ENCODE data around the gene SPSB1.

Gene SPSB1

DNA sequence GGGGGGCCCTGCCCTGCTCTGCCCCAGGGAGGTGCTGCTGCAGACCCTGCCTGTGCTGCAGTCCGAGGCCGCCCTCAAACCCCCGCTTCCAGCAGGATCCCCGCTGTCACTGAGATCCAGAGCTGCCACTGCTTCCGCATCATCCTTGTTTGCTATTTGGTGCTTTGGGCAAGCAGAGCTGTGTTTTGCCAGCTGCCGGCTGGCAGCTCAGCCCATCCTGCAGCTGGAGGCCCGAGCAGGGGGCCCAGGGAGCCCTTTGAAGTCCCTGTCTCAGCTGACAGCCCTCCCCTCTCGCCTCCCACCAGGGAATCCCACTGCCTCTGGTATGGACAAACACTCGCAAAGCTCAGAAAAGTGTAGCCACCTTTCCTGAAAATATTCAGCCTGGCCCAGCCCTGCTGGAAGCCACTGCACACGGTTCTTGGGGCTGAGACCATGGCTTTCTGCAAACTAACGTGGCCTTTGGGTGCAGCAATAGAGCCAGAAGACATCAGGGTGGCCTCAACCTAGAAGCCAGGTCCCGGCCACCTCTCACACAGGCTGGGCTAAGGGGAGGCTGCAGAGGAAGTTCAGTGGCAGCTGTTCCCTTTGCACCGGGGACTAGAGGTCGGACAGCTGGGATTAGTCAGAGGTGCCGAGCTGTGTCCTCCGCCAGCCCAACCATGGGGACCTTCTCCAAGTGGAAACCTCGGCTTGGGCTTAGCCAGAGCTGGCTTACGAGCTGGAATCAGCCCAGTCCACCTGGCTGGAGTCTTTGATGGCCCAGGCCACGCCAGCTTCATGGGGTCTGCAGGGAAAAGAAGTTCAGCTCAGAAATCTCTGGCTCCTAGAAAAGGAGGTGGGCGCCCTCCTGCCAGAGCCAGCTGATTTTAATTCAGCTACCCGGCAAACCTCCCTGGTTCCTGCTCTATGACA lies 107.1 kb downstream of the SPSB1 start:
- no peaks in the 10 kb centered on the region for H3K36me3 ChIP-seq (ENCODE audit: control insufficient read depth in 2 of 2, insufficient read depth in 2 of 2, low read length in 2 of 2)
- no peak overlapping the region for H3K9ac ChIP-seq (ENCODE audit: low read depth in 1 of 2, low read length in 2 of 2)
- H3K27ac ChIP-seq (ENCODE audit: low read depth in 2 of 2, low read length in 2 of 2), result no peak overlapping the region
- H3K9me3 ChIP-seq (ENCODE audit: control insufficient read depth in 2 of 2, low read length in 2 of 2), result no peaks in the 10 kb centered on the region
- H3K27me3 ChIP-seq (ENCODE audit: control insufficient read depth in 2 of 2, insufficient read depth in 2 of 2, low read length in 2 of 2), result no peaks in the 10 kb centered on the region
- no peak overlapping the region for H3K4me3 ChIP-seq (ENCODE audit: low read length in 2 of 2)
- peaks cover 6 to 11% of the 10 kb centered on the region in 2 donors for H3K4me1 ChIP-seq (ENCODE audit: control insufficient read depth in 2 of 2, insufficient read depth in 2 of 2, low read length in 2 of 2)

DNA sequence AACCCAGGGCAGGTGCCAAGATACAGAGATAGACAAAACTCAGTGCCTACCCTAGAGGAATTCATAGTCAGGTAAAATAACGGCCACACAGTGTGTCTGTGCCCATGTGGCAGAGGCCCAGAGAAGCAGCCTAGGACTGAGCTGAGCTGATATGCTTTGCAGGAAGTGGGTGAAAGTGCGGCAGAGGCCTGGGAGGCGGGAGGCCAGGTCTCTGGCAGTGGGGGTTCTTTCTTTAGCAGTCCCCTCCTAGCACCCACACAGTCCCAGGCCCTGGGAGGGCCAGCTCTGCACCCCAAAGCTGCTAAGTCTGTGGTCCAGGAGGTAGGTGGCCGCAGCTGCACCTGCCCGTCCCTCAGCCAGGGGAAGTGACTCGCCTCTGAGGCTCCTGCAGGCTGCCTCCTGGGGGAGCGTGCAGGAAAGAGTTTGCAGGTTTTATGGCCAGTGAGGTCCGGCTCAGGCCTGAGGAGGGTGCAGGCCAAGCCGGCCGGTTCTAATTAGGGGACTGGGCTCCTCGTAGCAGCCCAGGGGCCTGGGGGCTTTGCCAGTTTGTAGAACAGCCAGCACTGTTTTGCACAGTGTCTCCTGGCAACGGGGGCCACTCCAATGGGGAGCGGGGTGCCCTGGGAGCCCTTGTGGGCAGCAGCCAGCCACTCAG lies 107.9 kb downstream of the SPSB1 start:
- Histone ChIP-seq H3K9ac (ENCODE audit: low read depth in 1 of 2, low read length in 2 of 2) (no peak overlapping the region), H3K36me3 (ENCODE audit: control insufficient read depth in 2 of 2, insufficient read depth in 2 of 2, low read length in 2 of 2) (no peaks in the 10 kb centered on the region), H3K27ac (ENCODE audit: low read depth in 2 of 2, low read length in 2 of 2) (no peak overlapping the region), H3K9me3 (ENCODE audit: control insufficient read depth in 2 of 2, low read length in 2 of 2) (no peaks in the 10 kb centered on the region), H3K27me3 (ENCODE audit: control insufficient read depth in 2 of 2, insufficient read depth in 2 of 2, low read length in 2 of 2) (no peaks in the 10 kb centered on the region), H3K4me3 (ENCODE audit: low read length in 2 of 2) (no peak overlapping the region), H3K4me1 (ENCODE audit: control insufficient read depth in 2 of 2, insufficient read depth in 2 of 2, low read length in 2 of 2) (peaks cover 6 to 11% of the 10 kb centered on the region in 2 donors)

GRCh38 chr1:9401080-9401453 lies 108.4 kb downstream of the SPSB1 start:
- Histone ChIP-seq H3K27ac (ENCODE audit: low read depth in 2 of 2, low read length in 2 of 2) (no peak overlapping the region), H3K9me3 (ENCODE audit: control insufficient read depth in 2 of 2, low read length in 2 of 2) (no peaks in the 10 kb centered on the region), H3K4me3 (ENCODE audit: low read length in 2 of 2) (no peak overlapping the region), H3K4me1 (ENCODE audit: control insufficient read depth in 2 of 2, insufficient read depth in 2 of 2, low read length in 2 of 2) (peaks cover 6 to 11% of the 10 kb centered on the region in 2 donors), H3K27me3 (ENCODE audit: control insufficient read depth in 2 of 2, insufficient read depth in 2 of 2, low read length in 2 of 2) (no peaks in the 10 kb centered on the region), H3K9ac (ENCODE audit: low read depth in 1 of 2, low read length in 2 of 2) (no peak overlapping the region), H3K36me3 (ENCODE audit: control insufficient read depth in 2 of 2, insufficient read depth in 2 of 2, low read length in 2 of 2) (no peaks in the 10 kb centered on the region)

DNA sequence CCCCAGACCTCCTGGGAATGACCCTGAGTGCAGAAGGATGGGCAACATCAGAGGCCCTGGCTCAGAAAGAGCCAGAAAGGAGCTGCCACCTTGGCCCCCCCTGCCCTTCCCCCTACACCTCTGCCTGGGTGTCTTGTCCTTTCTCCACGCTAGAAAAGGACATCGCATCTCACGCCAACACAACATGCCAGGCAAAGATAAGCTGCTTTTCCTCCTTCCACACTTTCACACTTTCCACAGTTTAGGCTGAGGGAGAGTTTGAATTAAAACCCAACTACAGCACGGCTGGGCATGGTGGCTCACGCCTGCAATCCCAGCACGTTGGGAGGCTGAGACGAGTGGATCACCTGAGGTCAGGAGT lies 109.5 kb downstream of the SPSB1 start:
- Histone ChIP-seq H3K27me3 (ENCODE audit: control insufficient read depth in 2 of 2, insufficient read depth in 2 of 2, low read length in 2 of 2) (no peaks in the 10 kb centered on the region), H3K27ac (ENCODE audit: low read depth in 2 of 2, low read length in 2 of 2) (no peak overlapping the region), H3K4me3 (ENCODE audit: low read length in 2 of 2) (no peak overlapping the region), H3K9ac (ENCODE audit: low read depth in 1 of 2, low read length in 2 of 2) (no peak overlapping the region), H3K4me1 (ENCODE audit: control insufficient read depth in 2 of 2, insufficient read depth in 2 of 2, low read length in 2 of 2) (peaks cover 6 to 11% of the 10 kb centered on the region in 2 donors), H3K36me3 (ENCODE audit: control insufficient read depth in 2 of 2, insufficient read depth in 2 of 2, low read length in 2 of 2) (no peaks in the 10 kb centered on the region), H3K9me3 (ENCODE audit: control insufficient read depth in 2 of 2, low read length in 2 of 2) (no peaks in the 10 kb centered on the region)

GRCh38 chr1:9402717-9403225 lies 110.1 kb downstream of the SPSB1 start:
- no peak overlapping the region for H3K4me3 ChIP-seq (ENCODE audit: low read length in 2 of 2)
- H3K27ac ChIP-seq (ENCODE audit: low read depth in 2 of 2, low read length in 2 of 2), result no peak overlapping the region
- peaks cover 6 to 11% of the 10 kb centered on the region in 2 donors for H3K4me1 ChIP-seq (ENCODE audit: control insufficient read depth in 2 of 2, insufficient read depth in 2 of 2, low read length in 2 of 2)
- no peaks in the 10 kb centered on the region for H3K9me3 ChIP-seq (ENCODE audit: control insufficient read depth in 2 of 2, low read length in 2 of 2)
- no peaks in the 10 kb centered on the region for H3K27me3 ChIP-seq (ENCODE audit: control insufficient read depth in 2 of 2, insufficient read depth in 2 of 2, low read length in 2 of 2)
- H3K36me3 ChIP-seq (ENCODE audit: control insufficient read depth in 2 of 2, insufficient read depth in 2 of 2, low read length in 2 of 2), result no peaks in the 10 kb centered on the region
- no peak overlapping the region for H3K9ac ChIP-seq (ENCODE audit: low read depth in 1 of 2, low read length in 2 of 2)

- no peaks in the 10 kb centered on the region for H3K9me3 ChIP-seq (ENCODE audit: control insufficient read depth in 2 of 2, low read length in 2 of 2)
- no peak overlapping the region for H3K9ac ChIP-seq (ENCODE audit: low read depth in 1 of 2, low read length in 2 of 2)
- H3K27me3 ChIP-seq (ENCODE audit: control insufficient read depth in 2 of 2, insufficient read depth in 2 of 2, low read length in 2 of 2), result no peaks in the 10 kb centered on the region
- no peak overlapping the region for H3K4me3 ChIP-seq (ENCODE audit: low read length in 2 of 2)
- H3K27ac ChIP-seq (ENCODE audit: low read depth in 2 of 2, low read length in 2 of 2), result no peak overlapping the region
- peaks cover 6 to 11% of the 10 kb centered on the region in 2 donors for H3K4me1 ChIP-seq (ENCODE audit: control insufficient read depth in 2 of 2, insufficient read depth in 2 of 2, low read length in 2 of 2)
- H3K36me3 ChIP-seq (ENCODE audit: control insufficient read depth in 2 of 2, insufficient read depth in 2 of 2, low read length in 2 of 2), result no peaks in the 10 kb centered on the region
These were observed 111.6 kb downstream of the SPSB1 start for GRCh38 chr1:9404117-9404914.

DNA sequence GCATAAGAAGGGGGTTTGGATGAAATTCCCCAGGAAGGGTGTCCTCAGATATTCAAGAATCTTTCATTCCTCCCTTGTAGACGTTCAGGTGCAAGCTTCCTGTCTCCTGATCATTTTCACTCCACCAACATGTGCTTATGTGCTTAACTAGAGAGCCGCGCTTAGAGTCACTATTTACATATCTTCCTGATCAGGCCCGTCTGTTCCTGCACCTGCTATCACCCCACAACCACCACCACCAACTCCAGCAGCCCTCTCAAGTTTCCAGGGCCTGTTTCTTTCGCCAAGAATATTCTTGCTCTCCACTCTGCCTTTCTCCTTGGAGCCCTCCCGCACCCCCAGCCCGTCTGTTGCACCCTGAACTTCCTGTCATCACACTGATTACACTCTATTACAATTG lies 113.4 kb downstream of the SPSB1 start:
- H3K4me1 ChIP-seq (ENCODE audit: control insufficient read depth in 2 of 2, insufficient read depth in 2 of 2, low read length in 2 of 2), result no peaks in the 10 kb centered on the region
- H3K36me3 ChIP-seq (ENCODE audit: control insufficient read depth in 2 of 2, insufficient read depth in 2 of 2, low read length in 2 of 2), result no peaks in the 10 kb centered on the region
- no peak overlapping the region for H3K27ac ChIP-seq (ENCODE audit: low read depth in 2 of 2, low read length in 2 of 2)

DNA sequence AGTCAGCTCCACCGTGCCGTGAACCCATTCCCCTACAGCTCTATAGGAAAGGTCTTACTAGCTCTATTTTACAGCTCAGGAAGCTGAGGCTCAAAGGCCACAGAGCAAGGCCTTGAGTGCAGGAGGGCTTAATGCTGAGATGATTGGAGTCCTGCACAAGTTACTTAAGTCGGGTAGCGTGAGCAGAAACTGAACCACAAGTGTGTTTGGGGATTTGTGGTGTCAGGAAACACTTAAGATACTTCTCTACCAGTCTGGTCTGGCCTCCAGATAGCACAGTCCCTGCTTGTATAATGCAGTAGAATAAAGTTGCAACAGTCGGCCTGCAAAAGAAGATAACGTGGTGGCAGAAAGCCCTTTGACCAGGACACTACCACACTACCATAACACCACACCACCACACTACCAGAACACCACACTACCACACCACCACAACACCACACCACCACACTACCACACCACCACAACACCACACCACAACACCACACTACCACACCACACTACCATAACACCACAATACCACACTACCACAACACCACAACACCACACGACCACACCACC lies 118.1 kb downstream of the SPSB1 start:
- Histone ChIP-seq H3K9ac (ENCODE audit: low read depth in 1 of 2, low read length in 2 of 2) (no peak overlapping the region), H3K4me3 (ENCODE audit: low read length in 2 of 2) (no peak overlapping the region), H3K36me3 (ENCODE audit: control insufficient read depth in 2 of 2, insufficient read depth in 2 of 2, low read length in 2 of 2) (no peaks in the 10 kb centered on the region), H3K27me3 (ENCODE audit: control insufficient read depth in 2 of 2, insufficient read depth in 2 of 2, low read length in 2 of 2) (no peaks in the 10 kb centered on the region), H3K27ac (ENCODE audit: low read depth in 2 of 2, low read length in 2 of 2) (no peak overlapping the region), H3K4me1 (ENCODE audit: control insufficient read depth in 2 of 2, insufficient read depth in 2 of 2, low read length in 2 of 2) (peaks cover 14% of the 10 kb centered on the region in 2 donors), H3K9me3 (ENCODE audit: control insufficient read depth in 2 of 2, low read length in 2 of 2) (no peaks in the 10 kb centered on the region)

More for the DNA sequence above, 113.4 kb downstream of the SPSB1 start:
- no peak overlapping the region for H3K9ac ChIP-seq (ENCODE audit: low read depth in 1 of 2, low read length in 2 of 2)
- H3K9me3 ChIP-seq (ENCODE audit: control insufficient read depth in 2 of 2, low read length in 2 of 2), result no peaks in the 10 kb centered on the region
- no peaks in the 10 kb centered on the region for H3K27me3 ChIP-seq (ENCODE audit: control insufficient read depth in 2 of 2, insufficient read depth in 2 of 2, low read length in 2 of 2)
- no peak overlapping the region for H3K4me3 ChIP-seq (ENCODE audit: low read length in 2 of 2)

DNA sequence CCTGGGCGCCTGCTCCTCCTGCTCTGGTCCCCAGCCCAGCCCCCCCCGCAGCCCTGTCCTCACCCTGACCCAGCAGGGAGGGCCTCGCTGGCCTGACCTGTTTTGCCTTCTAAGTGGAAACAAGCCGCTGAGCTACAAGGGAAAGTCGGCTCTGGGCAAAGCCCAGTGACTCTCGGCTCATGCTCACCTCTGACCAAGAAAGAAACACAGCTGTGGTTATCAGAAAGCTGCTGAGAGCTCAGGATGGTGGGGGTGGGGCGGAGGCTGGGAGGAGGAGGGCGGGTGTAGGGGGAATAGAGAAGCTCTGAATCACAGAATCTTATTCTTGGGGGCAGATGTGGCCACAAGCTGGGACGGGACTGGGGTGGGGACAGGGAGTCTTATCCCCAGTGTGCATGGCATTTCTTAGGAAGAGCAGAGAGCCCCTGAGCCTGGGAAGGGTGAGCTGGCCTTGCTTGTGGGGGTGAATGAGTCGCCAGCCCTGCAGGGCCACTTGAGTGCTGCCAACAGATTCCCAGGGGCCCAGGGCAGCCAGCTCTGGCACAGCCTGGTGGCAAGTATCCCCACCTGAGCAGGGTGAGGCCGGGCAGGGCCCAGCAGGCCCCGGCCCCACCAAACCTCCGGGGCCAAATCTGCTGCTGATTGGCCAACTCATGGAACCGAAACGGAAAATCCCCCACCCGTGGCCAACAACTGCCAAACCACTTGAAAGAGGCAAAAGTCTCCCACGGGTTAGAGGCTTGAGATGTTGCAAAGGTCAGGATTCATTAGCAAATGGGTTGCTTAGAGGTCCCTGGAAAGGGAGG lies 120.6 kb downstream of the SPSB1 start:
- H3K4me1 ChIP-seq (ENCODE audit: control insufficient read depth in 2 of 2, insufficient read depth in 2 of 2, low read length in 2 of 2), result peaks cover 14% of the 10 kb centered on the region in 2 donors
- H3K4me3 ChIP-seq (ENCODE audit: low read length in 2 of 2), result no peak overlapping the region
- H3K27me3 ChIP-seq (ENCODE audit: control insufficient read depth in 2 of 2, insufficient read depth in 2 of 2, low read length in 2 of 2), result peaks cover 0 to 2% of the 10 kb centered on the region in 2 donors
- H3K9ac ChIP-seq (ENCODE audit: low read depth in 1 of 2, low read length in 2 of 2), result peak overlapping the region; percentile 35 to 52
- H3K36me3 ChIP-seq (ENCODE audit: control insufficient read depth in 2 of 2, insufficient read depth in 2 of 2, low read length in 2 of 2), result no peaks in the 10 kb centered on the region
- no peaks in the 10 kb centered on the region for H3K9me3 ChIP-seq (ENCODE audit: control insufficient read depth in 2 of 2, low read length in 2 of 2)
- H3K27ac ChIP-seq (ENCODE audit: low read depth in 2 of 2, low read length in 2 of 2), result peak overlapping the region; percentile 72 to 82
